ENCODE measurements around the gene RRAGD.

RRAGD gene

GRCh38 chr6:89411145-89412070 is 665 bp downstream of the RRAGD start:
- Histone ChIP-seq H3K27me3 (ENCODE audit: insufficient read depth, insufficient read length) (peaks cover 48% of the 10 kb centered on the region), H3K9me3 (ENCODE audit: insufficient read depth, low read length) (no peaks in the 10 kb centered on the region), H3K4me3 (ENCODE audit: insufficient read length, low read depth) (peak overlapping the region; percentile 64), H3K36me3 (ENCODE audit: insufficient read depth, insufficient read length, low read length) (no peaks in the 10 kb centered on the region), H3K9ac (ENCODE audit: insufficient read length, low read depth) (peak overlapping the region; percentile 72), H3K4me1 (ENCODE audit: insufficient read depth, insufficient read length) (no peaks in the 10 kb centered on the region)
- no peak for DNase-seq (ENCODE audit: low read depth, low spot score)
- TF ChIP-seq ZNF274 (IDR thresholded peaks at IDR 0.05; ENCODE audit: low read depth, low read length) (no peak), YY1 (IDR thresholded peaks at IDR 0.05; ENCODE audit: insufficient read depth, insufficient read length) (no peak), SUZ12 (IDR thresholded peaks at IDR 0.05; ENCODE audit: extremely low read depth, insufficient read depth, insufficient read length) (no peak)

- peak overlapping the region; percentile 64 for H3K4me3 ChIP-seq (ENCODE audit: insufficient read length, low read depth)
- DNase-seq (ENCODE audit: low read depth, low spot score) = no peak
- H3K27me3 ChIP-seq (ENCODE audit: insufficient read depth, insufficient read length) = peaks cover 51% of the 10 kb centered on the region
- no peaks in the 10 kb centered on the region for H3K9me3 ChIP-seq (ENCODE audit: insufficient read depth, low read length)
- TF ChIP-seq ZNF274 (IDR thresholded peaks at IDR 0.05; ENCODE audit: low read depth, low read length) = no peak
- TF ChIP-seq YY1 (IDR thresholded peaks at IDR 0.05; ENCODE audit: insufficient read depth, insufficient read length) = no peak
- TF ChIP-seq SUZ12 (IDR thresholded peaks at IDR 0.05; ENCODE audit: extremely low read depth, insufficient read depth, insufficient read length) = no peak
- no peaks in the 10 kb centered on the region for H3K4me1 ChIP-seq (ENCODE audit: insufficient read depth, insufficient read length)
- H3K9ac ChIP-seq (ENCODE audit: insufficient read length, low read depth) = peak overlapping the region; percentile 72
- H3K36me3 ChIP-seq (ENCODE audit: insufficient read depth, insufficient read length, low read length) = no peaks in the 10 kb centered on the region
Measured at GRCh38 chr6:89410788-89411144, 1.3 kb downstream of the RRAGD start.

GRCh38 chr6:89410231-89410761 is 1.8 kb downstream of the RRAGD start:
- no peak for DNase-seq (ENCODE audit: low read depth, low spot score)
- H3K9ac ChIP-seq (ENCODE audit: insufficient read length, low read depth) = no peak overlapping the region
- no peaks in the 10 kb centered on the region for H3K9me3 ChIP-seq (ENCODE audit: insufficient read depth, low read length)
- no peak for TF ChIP-seq SUZ12 (IDR thresholded peaks at IDR 0.05; ENCODE audit: extremely low read depth, insufficient read depth, insufficient read length)
- no peak for TF ChIP-seq YY1 (IDR thresholded peaks at IDR 0.05; ENCODE audit: insufficient read depth, insufficient read length)
- TF ChIP-seq ZNF274 (IDR thresholded peaks at IDR 0.05; ENCODE audit: low read depth, low read length) = no peak
- H3K27me3 ChIP-seq (ENCODE audit: insufficient read depth, insufficient read length) = peaks cover 51% of the 10 kb centered on the region
- no peaks in the 10 kb centered on the region for H3K4me1 ChIP-seq (ENCODE audit: insufficient read depth, insufficient read length)
- H3K4me3 ChIP-seq (ENCODE audit: insufficient read length, low read depth) = peak overlapping the region; percentile 64
- H3K36me3 ChIP-seq (ENCODE audit: insufficient read depth, insufficient read length, low read length) = no peaks in the 10 kb centered on the region

GRCh38 chr6:89409461-89410035 is 2.5 kb downstream of the RRAGD start:
- TF ChIP-seq YY1 (IDR thresholded peaks at IDR 0.05; ENCODE audit: insufficient read depth, insufficient read length) (no peak), ZNF274 (IDR thresholded peaks at IDR 0.05; ENCODE audit: low read depth, low read length) (no peak), SUZ12 (IDR thresholded peaks at IDR 0.05; ENCODE audit: extremely low read depth, insufficient read depth, insufficient read length) (no peak)
- H3K36me3 ChIP-seq (ENCODE audit: insufficient read depth, insufficient read length, low read length) = no peaks in the 10 kb centered on the region
- DNase-seq (ENCODE audit: low read depth, low spot score) = no peak
- no peaks in the 10 kb centered on the region for H3K9me3 ChIP-seq (ENCODE audit: insufficient read depth, low read length)
- no peaks in the 10 kb centered on the region for H3K4me1 ChIP-seq (ENCODE audit: insufficient read depth, insufficient read length)
- H3K4me3 ChIP-seq (ENCODE audit: insufficient read length, low read depth) = no peak overlapping the region
- peaks cover 51% of the 10 kb centered on the region for H3K27me3 ChIP-seq (ENCODE audit: insufficient read depth, insufficient read length)
- no peak overlapping the region for H3K9ac ChIP-seq (ENCODE audit: insufficient read length, low read depth)

GRCh38 chr6:89406141-89406540 is 5.9 kb downstream of the RRAGD start:
- DNase-seq (ENCODE audit: low read depth, low spot score) = no peak
- Histone ChIP-seq H3K9ac (ENCODE audit: insufficient read length, low read depth) (no peak overlapping the region), H3K4me3 (ENCODE audit: insufficient read length, low read depth) (no peak overlapping the region)

GRCh38 chr6:89404512-89404911 is 7.6 kb downstream of the RRAGD start:
- no peak overlapping the region for H3K9ac ChIP-seq (ENCODE audit: insufficient read length, low read depth)
- TF ChIP-seq ZNF274 (IDR thresholded peaks at IDR 0.05; ENCODE audit: low read depth, low read length) = no peak
- peaks cover 6% of the 10 kb centered on the region for H3K27me3 ChIP-seq (ENCODE audit: insufficient read depth, insufficient read length)
- H3K9me3 ChIP-seq (ENCODE audit: insufficient read depth, low read length) = no peaks in the 10 kb centered on the region
- peaks cover 2% of the 10 kb centered on the region for H3K4me1 ChIP-seq (ENCODE audit: insufficient read depth, insufficient read length)
- DNase-seq (ENCODE audit: low read depth, low spot score) = no peak
- no peaks in the 10 kb centered on the region for H3K36me3 ChIP-seq (ENCODE audit: insufficient read depth, insufficient read length, low read length)
- H3K4me3 ChIP-seq (ENCODE audit: insufficient read length, low read depth) = no peak overlapping the region

More at GRCh38 chr6:89406141-89406540, 5.9 kb downstream of the RRAGD start:
- no peaks in the 10 kb centered on the region for H3K9me3 ChIP-seq (ENCODE audit: insufficient read depth, low read length)
- TF ChIP-seq SUZ12 (IDR thresholded peaks at IDR 0.05; ENCODE audit: extremely low read depth, insufficient read depth, insufficient read length) = no peak
- TF ChIP-seq YY1 (IDR thresholded peaks at IDR 0.05; ENCODE audit: insufficient read depth, insufficient read length) = no peak
- no peak for TF ChIP-seq ZNF274 (IDR thresholded peaks at IDR 0.05; ENCODE audit: low read depth, low read length)
- no peaks in the 10 kb centered on the region for H3K36me3 ChIP-seq (ENCODE audit: insufficient read depth, insufficient read length, low read length)
- peaks cover 2% of the 10 kb centered on the region for H3K4me1 ChIP-seq (ENCODE audit: insufficient read depth, insufficient read length)
- peaks cover 19% of the 10 kb centered on the region for H3K27me3 ChIP-seq (ENCODE audit: insufficient read depth, insufficient read length)

GRCh38 chr6:89402776-89403175 is 9.3 kb downstream of the RRAGD start:
- no peaks in the 10 kb centered on the region for H3K9me3 ChIP-seq (ENCODE audit: insufficient read depth, low read length)
- TF ChIP-seq ZNF274 (IDR thresholded peaks at IDR 0.05; ENCODE audit: low read depth, low read length) (no peak), SUZ12 (IDR thresholded peaks at IDR 0.05; ENCODE audit: extremely low read depth, insufficient read depth, insufficient read length) (no peak), YY1 (IDR thresholded peaks at IDR 0.05; ENCODE audit: insufficient read depth, insufficient read length) (no peak)
- H3K4me3 ChIP-seq (ENCODE audit: insufficient read length, low read depth) = no peak overlapping the region
- H3K36me3 ChIP-seq (ENCODE audit: insufficient read depth, insufficient read length, low read length) = no peaks in the 10 kb centered on the region
- no peak for DNase-seq (ENCODE audit: low read depth, low spot score)
- H3K27me3 ChIP-seq (ENCODE audit: insufficient read depth, insufficient read length) = peaks cover 3% of the 10 kb centered on the region
- H3K9ac ChIP-seq (ENCODE audit: insufficient read length, low read depth) = no peak overlapping the region
- peaks cover 2% of the 10 kb centered on the region for H3K4me1 ChIP-seq (ENCODE audit: insufficient read depth, insufficient read length)

Data from NT2/D1 (cell line).